ENCODE measurements around the gene DOCK7. TPM values are rescaled to one million over a fixed set of nuclear protein-coding genes. Genes with fewer than 3 reads are reported as not detected.

Gene DOCK7
- total RNA-seq, 1 donor from 2014 or later = 46.0 TPM

DNA sequence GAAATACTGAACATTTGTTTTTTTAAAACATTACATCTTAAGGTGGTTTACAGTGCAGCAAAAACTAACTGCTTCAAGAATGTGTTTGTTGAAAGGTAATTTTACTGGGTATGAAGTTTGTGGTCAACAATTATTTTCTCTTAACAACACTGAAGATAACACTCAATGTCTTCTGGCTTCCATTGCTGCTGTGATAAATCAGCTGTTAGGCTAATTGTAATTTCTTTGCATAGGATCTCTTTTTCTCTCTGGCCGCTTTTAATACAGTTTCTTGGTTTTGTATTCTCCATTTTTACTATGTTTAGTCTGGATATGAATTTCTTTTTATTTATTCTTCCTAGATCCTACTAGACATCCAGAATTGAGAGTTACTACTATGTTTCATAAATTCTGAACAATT, 44.9 kb downstream of the DOCK7 start:
- no peak for DNase-seq (ENCODE audit: low spot score in 2 of 2)
- no peak overlapping the region for H3K27ac ChIP-seq
- H3K4me1 ChIP-seq = no peaks in the 10 kb centered on the region
- intact Hi-C loops (cut with DNase I) = no loop called here
- peaks cover 0 to 27% of the 10 kb centered on the region in 2 donors for H3K36me3 ChIP-seq
- TF ChIP-seq, protein P1, sequence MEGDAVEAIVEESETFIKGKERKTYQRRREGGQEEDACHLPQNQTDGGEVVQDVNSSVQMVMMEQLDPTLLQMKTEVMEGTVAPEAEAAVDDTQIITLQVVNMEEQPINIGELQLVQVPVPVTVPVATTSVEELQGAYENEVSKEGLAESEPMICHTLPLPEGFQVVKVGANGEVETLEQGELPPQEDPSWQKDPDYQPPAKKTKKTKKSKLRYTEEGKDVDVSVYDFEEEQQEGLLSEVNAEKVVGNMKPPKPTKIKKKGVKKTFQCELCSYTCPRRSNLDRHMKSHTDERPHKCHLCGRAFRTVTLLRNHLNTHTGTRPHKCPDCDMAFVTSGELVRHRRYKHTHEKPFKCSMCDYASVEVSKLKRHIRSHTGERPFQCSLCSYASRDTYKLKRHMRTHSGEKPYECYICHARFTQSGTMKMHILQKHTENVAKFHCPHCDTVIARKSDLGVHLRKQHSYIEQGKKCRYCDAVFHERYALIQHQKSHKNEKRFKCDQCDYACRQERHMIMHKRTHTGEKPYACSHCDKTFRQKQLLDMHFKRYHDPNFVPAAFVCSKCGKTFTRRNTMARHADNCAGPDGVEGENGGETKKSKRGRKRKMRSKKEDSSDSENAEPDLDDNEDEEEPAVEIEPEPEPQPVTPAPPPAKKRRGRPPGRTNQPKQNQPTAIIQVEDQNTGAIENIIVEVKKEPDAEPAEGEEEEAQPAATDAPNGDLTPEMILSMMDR (IDR thresholded peaks at IDR 0.05) = no peak
- H3K4me3 ChIP-seq = no peak overlapping the region
- no peaks in the 10 kb centered on the region for H3K9me3 ChIP-seq
- no peaks in the 10 kb centered on the region for H3K27me3 ChIP-seq

DNA sequence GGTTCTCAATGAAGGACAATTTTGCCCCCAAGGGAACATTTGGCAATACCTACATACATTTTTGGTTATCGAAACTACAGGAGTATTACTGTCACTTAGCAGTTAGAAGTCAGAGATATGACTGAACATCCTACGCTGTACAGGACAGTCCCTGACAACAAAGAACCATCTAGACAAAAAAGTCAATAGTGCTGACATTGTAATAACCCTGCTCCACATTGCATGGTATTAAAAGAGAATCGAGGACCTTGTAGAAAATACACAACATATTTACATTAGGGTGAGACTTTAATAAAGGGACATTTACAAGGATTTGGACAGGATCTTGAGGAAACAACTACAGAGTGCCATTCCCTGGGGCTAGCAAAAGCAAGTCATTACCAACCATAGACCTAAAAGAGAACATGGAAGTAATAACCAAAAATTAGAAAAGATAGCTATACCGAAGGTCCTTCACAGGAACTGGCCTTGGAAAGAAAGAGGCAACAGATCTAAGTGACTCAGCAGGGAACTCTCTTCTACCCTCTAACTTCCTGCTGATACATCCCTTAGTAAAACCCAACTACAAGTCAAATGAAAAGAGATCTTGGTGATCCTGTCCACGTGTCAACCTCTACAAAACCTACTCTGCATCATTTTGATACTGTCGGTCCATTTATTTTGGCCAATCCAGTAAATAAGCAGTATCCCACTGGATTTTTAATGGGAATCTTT, 50.6 kb downstream of the DOCK7 start:
- no peak overlapping the region for H3K4me3 ChIP-seq
- H3K4me1 ChIP-seq = no peaks in the 10 kb centered on the region
- DNase-seq (ENCODE audit: low spot score in 2 of 2) = no peak
- no peaks in the 10 kb centered on the region for H3K27me3 ChIP-seq
- intact Hi-C loops (cut with DNase I) = no loop called here
- TF ChIP-seq, protein P1 (IDR thresholded peaks at IDR 0.05) = no peak
- no peak overlapping the region for H3K27ac ChIP-seq
- H3K36me3 ChIP-seq = peaks cover 15 to 31% of the 10 kb centered on the region in 2 donors
- H3K9me3 ChIP-seq = no peaks in the 10 kb centered on the region

- H3K9me3 ChIP-seq = no peaks in the 10 kb centered on the region
- TF ChIP-seq, protein P1 (IDR thresholded peaks at IDR 0.05) = no peak
- no peaks in the 10 kb centered on the region for H3K27me3 ChIP-seq
- no peak overlapping the region for H3K27ac ChIP-seq
- no peak overlapping the region for H3K4me3 ChIP-seq
- H3K4me1 ChIP-seq = no peaks in the 10 kb centered on the region
- no peak for DNase-seq (ENCODE audit: low spot score in 2 of 2)
- peaks cover 29 to 40% of the 10 kb centered on the region in 2 donors for H3K36me3 ChIP-seq
- intact Hi-C loops (cut with DNase I) = no loop called here
These were observed 59.7 kb downstream of the DOCK7 start for GRCh38 chr1:62628506-62628905.

GRCh38 chr1:62625415-62625814, 62.8 kb downstream of the DOCK7 start:
- H3K9me3 ChIP-seq = no peaks in the 10 kb centered on the region
- no peaks in the 10 kb centered on the region for H3K27me3 ChIP-seq
- intact Hi-C loops (cut with DNase I) = no loop called here
- H3K27ac ChIP-seq = no peak overlapping the region
- no peak overlapping the region for H3K4me3 ChIP-seq
- H3K4me1 ChIP-seq = no peaks in the 10 kb centered on the region
- DNase-seq (ENCODE audit: low spot score in 2 of 2) = no peak
- peaks cover 3 to 15% of the 10 kb centered on the region in 2 donors for H3K36me3 ChIP-seq
- TF ChIP-seq, protein P1 (IDR thresholded peaks at IDR 0.05) = no peak

GRCh38 chr1:62621907-62622306, 66.3 kb downstream of the DOCK7 start:
- Histone ChIP-seq H3K27ac (no peak overlapping the region), H3K27me3 (no peaks in the 10 kb centered on the region), H3K36me3 (peaks cover 0 to 28% of the 10 kb centered on the region in 2 donors), H3K9me3 (no peaks in the 10 kb centered on the region), H3K4me1 (no peaks in the 10 kb centered on the region), H3K4me3 (no peak overlapping the region)
- intact Hi-C loops (cut with DNase I) = no loop called here
- TF ChIP-seq, protein P1 (IDR thresholded peaks at IDR 0.05) = no peak
- no peak for DNase-seq (ENCODE audit: low spot score in 2 of 2)
